Measurements from ENCODE around the gene NUFIP1. TPM values are rescaled to one million over a fixed set of nuclear protein-coding genes. Genes with fewer than 3 reads are reported as not detected.
"Not testable (repeated sequence)": the region's sequence is repeated elsewhere in the genome, so short reads cannot be mapped to it uniquely, and the experiment has no call there.

NUFIP1 gene
- 1 to 10 TPM; 3.7 to 6.6 (median 5.4) TPM for total RNA-seq
- 1 to 10 TPM; 4.7 to 4.9 TPM for polyA plus RNA-seq
- 8.7 reads per million, percentile 33 among the genes with 10 or more reads in this experiment for total RNA-seq

DNA sequence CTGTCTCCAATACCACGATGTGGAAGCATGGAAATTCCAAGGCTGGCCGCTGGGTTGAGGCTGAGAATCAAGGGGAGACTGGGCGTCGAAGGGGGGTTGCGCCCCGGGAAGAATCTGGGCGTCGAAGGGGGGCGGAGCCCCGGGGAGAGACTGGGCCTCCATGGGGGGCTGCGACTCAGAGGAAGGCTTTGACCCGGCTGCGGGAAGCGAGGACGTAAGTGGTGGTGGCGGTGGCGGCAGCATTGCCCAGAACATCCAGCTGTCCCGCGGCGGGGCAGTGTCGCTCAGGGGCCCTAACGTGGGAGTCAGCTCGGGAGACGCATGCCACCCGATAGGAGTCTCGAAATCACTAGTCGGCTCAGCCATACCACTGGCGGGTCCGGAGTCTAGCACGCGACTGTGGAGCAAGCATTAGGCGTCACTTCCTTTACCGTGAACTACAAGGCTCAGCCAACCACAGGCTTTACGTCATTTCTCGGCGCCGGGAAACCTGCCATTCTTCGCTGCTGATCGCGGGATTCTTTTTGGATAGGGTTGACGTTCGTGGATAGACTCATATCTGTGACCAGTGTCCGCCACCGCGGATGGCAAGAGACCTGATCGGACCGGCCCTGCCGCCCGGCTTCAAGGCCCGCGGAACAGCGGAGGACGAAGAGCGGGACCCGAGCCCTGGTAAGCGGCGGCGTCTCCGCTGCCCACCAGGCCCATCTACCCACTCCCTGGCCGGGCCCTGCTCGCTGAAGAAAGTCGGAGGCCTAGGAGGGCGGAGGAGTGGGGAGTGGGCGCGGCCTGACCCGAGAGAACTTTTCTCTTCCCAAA, at the start of gene NUFIP1, which contains the start of gene GPALPP1:
NUFIP1 (minus strand) TSS at position 401 of the 819 bp plus-strand sequence; CDS start at position 366, 35 bp downstream.
GPALPP1 (plus strand) TSS at position 468 of the 819 bp plus-strand sequence; CDS start at position 585, 117 bp downstream.
- Histone ChIP-seq H3K36me3 (ENCODE audit: control insufficient read depth in 2 of 3, insufficient read depth in 3 of 3, low read length in 3 of 3) (peaks cover 0 to 15% (median 0%) of the 10 kb centered on the region in 3 experiments), H3K27ac (ENCODE audit: low read depth, low read length) (peak within 1 kb of the TSS; percentile 95), H3K4me1 (ENCODE audit: control insufficient read depth in 2 of 2, insufficient read depth in 2 of 2, low read length in 2 of 2) (peaks cover 18 to 27% of the 10 kb centered on the region in 2 donors), H3K9me3 (ENCODE audit: control insufficient read depth in 2 of 3, low read length in 3 of 3) (no peaks in the 10 kb centered on the region), H3K4me3 (ENCODE audit: low read length) (peak within 1 kb of the TSS; percentile 94), H3K27me3 (ENCODE audit: control insufficient read depth in 2 of 2, insufficient read depth in 2 of 2, low read length in 2 of 2) (no peaks in the 10 kb centered on the region)
- ChIA-PET POLR2A (no interaction called here), CTCF (no interaction called here)
- Mint-ChIP-seq H3K27ac (peak within 1 kb of the TSS; percentile 91 to 99 (median 98)), H3K27me3 (no peaks in the 10 kb centered on the region), H3K4me3 (peak within 1 kb of the TSS; percentile 96 to 100 (median 98)), H3K4me1 (peaks cover 42 to 81% (median 68%) of the 10 kb centered on the region in 7 donors), H3K9me3 (peaks cover 0 to 3% (median 0%) of the 10 kb centered on the region in 11 donors), H3K36me3 (peaks cover 0 to 14% (median 2%) of the 10 kb centered on the region in 5 donors)
- ATAC-seq: peak; percentile 98
- intact Hi-C loops (cut with micrococcal nuclease): loop anchor here (1.0 to 10.0 kb wide), 14 partner anchors 71 to 1563 kb away; partner anchors contain the start of genes COG3 (in 2 of the 2), GTF2F2 (in 2 of the 2), TPT1 (in 2 of the 2) and ZC3H13 (in 2 of the 2)
- peak; percentile 79 to 94 (median 90) for DNase-seq

DNA sequence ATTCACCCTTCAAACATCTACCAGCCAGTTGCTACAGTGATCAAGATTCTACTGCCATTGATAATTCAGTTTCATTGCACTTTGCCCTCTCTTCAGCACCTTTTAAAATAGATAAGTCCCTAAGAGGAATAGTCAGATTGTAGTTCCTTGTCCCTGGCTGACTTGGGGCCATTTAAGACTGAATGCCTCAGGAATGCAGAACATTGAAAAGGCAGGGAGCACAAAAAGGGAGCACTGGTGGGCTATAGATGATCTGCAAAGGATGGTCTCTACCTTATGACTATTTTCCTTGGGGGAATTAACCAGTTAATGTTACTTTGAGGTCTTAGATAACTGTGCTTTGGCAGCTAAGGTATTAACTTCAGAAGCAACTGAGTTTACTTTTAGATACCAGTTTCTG, 46.9 kb upstream of the NUFIP1 start:
- H3K4me1 ChIP-seq (ENCODE audit: control insufficient read depth in 2 of 2, insufficient read depth in 2 of 2, low read length in 2 of 2): no peaks in the 10 kb centered on the region
- no peak for ATAC-seq
- peaks cover 0 to 5% (median 4%) of the 10 kb centered on the region in 3 experiments for H3K36me3 ChIP-seq (ENCODE audit: control insufficient read depth in 2 of 3, insufficient read depth in 3 of 3, low read length in 3 of 3)
- ChIA-PET POLR2A (no interaction called here), CTCF (no interaction called here)
- Mint-ChIP-seq H3K27ac (no peak overlapping the region), H3K4me3 (no peak overlapping the region), H3K36me3 (peaks cover 0 to 40% (median 19%) of the 10 kb centered on the region in 5 donors), H3K27me3 (no peaks in the 10 kb centered on the region), H3K9me3 (no peaks in the 10 kb centered on the region), H3K4me1 (no peaks in the 10 kb centered on the region)
- H3K27ac ChIP-seq (ENCODE audit: low read depth, low read length): no peak overlapping the region
- no peaks in the 10 kb centered on the region for H3K9me3 ChIP-seq (ENCODE audit: control insufficient read depth in 2 of 3, low read length in 3 of 3)
- intact Hi-C loops (cut with micrococcal nuclease): no loop called here
- H3K4me3 ChIP-seq (ENCODE audit: low read length): no peak overlapping the region
- no peaks in the 10 kb centered on the region for H3K27me3 ChIP-seq (ENCODE audit: control insufficient read depth in 2 of 2, insufficient read depth in 2 of 2, low read length in 2 of 2)
- no peak for DNase-seq

DNA sequence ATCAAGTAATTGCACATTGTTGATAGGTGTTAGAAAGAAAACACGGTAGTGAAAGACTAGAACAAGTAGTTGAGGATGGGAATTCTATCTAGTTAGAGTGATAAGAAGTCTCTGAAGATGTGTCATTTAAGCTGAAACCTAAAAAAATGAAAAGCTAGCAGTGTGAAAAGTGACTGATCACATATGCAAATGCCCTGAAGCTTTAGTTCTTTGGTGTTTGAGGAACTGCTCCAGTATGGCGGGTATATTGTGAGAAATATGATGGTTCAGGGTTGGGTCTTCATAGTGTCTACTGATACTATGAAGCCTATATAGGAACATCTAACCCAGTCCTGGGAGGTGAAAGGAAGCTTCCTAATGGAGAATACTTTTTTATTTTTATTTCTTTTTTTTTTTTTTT, 45.1 kb upstream of the NUFIP1 start:
- Histone ChIP-seq H3K4me1 (ENCODE audit: control insufficient read depth in 2 of 2, insufficient read depth in 2 of 2, low read length in 2 of 2) (no peaks in the 10 kb centered on the region), H3K27ac (ENCODE audit: low read depth, low read length) (no peak overlapping the region), H3K27me3 (ENCODE audit: control insufficient read depth in 2 of 2, insufficient read depth in 2 of 2, low read length in 2 of 2) (no peaks in the 10 kb centered on the region), H3K9me3 (ENCODE audit: control insufficient read depth in 2 of 3, low read length in 3 of 3) (no peaks in the 10 kb centered on the region), H3K4me3 (ENCODE audit: low read length) (no peak overlapping the region), H3K36me3 (ENCODE audit: control insufficient read depth in 2 of 3, insufficient read depth in 3 of 3, low read length in 3 of 3) (peaks cover 0 to 5% (median 4%) of the 10 kb centered on the region in 3 experiments)
- intact Hi-C loops (cut with micrococcal nuclease): no loop called here
- Mint-ChIP-seq H3K27ac (no peak overlapping the region), H3K9me3 (no peaks in the 10 kb centered on the region), H3K4me1 (no peaks in the 10 kb centered on the region), H3K36me3 (peaks cover 0 to 40% (median 19%) of the 10 kb centered on the region in 5 donors), H3K4me3 (no peak overlapping the region), H3K27me3 (no peaks in the 10 kb centered on the region)
- ChIA-PET CTCF (interaction anchor here (1.7 kb wide), 1 partner anchor 13 kb away, joined by 8 read pairs; no protein-coding TSS in a partner anchor), POLR2A (no interaction called here)
- ATAC-seq: no peak
- DNase-seq: no peak

DNA sequence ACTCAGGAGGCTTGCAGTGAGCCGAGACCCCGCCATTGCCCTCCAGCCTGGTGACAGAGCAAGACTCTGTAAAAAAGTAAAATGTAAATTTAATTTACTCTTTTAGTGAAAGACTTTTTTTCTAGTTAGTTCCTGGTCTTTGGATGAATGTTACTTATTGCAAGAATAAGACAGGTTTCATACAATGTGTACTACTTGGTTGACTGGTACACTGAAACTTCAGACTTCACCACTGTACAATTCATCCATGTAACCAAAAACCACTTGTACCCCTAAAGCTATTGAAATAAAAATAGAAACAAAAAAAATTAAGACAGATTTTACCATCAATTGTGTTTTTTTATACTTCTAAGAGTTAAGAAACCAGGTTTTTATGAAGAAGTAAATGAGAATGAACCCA, 35.6 kb upstream of the NUFIP1 start:
- ChIA-PET POLR2A (no interaction called here), CTCF (no interaction called here)
- no peaks in the 10 kb centered on the region for H3K4me1 ChIP-seq (ENCODE audit: control insufficient read depth in 2 of 2, insufficient read depth in 2 of 2, low read length in 2 of 2)
- no peaks in the 10 kb centered on the region for H3K27me3 ChIP-seq (ENCODE audit: control insufficient read depth in 2 of 2, insufficient read depth in 2 of 2, low read length in 2 of 2)
- intact Hi-C loops (cut with micrococcal nuclease): no loop called here
- H3K4me3 ChIP-seq (ENCODE audit: low read length): no peak overlapping the region
- H3K36me3 ChIP-seq (ENCODE audit: control insufficient read depth in 2 of 3, insufficient read depth in 3 of 3, low read length in 3 of 3): peaks cover 0 to 28% (median 5%) of the 10 kb centered on the region in 3 experiments
- H3K9me3 Mint-ChIP-seq: no peaks in the 10 kb centered on the region
- ATAC-seq (no peak), DNase-seq (no peak)
- H3K4me1 Mint-ChIP-seq: no peaks in the 10 kb centered on the region
- H3K4me3 Mint-ChIP-seq: no peak overlapping the region
- H3K27me3 Mint-ChIP-seq: no peaks in the 10 kb centered on the region
- H3K9me3 ChIP-seq (ENCODE audit: control insufficient read depth in 2 of 3, low read length in 3 of 3): no peaks in the 10 kb centered on the region
- no peak overlapping the region for H3K27ac ChIP-seq (ENCODE audit: low read depth, low read length)
- H3K27ac Mint-ChIP-seq: no peak overlapping the region
- H3K36me3 Mint-ChIP-seq: peaks cover 0 to 35% (median 28%) of the 10 kb centered on the region in 5 donors

DNA sequence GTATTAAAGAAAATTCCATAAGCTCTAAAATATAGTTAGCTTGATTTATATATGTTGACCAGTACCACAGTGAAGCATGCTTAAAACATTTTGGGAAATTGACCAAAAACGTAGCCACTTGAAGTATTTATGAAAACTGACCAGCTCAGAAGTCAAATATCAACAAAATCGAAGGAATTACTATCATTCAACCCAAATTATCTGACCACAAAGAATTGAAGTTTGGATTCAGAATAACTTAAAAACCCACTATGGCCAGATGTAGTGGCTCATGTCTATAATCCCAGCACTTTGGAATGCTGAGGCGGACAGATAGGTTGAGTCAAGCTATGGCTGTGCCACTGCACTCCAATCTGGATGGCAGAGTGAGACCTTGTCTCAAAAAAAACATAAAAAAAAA, 32.0 kb upstream of the NUFIP1 start:
- ChIA-PET CTCF (no interaction called here), POLR2A (no interaction called here)
- H3K27ac ChIP-seq (ENCODE audit: low read depth, low read length): no peak overlapping the region
- no peaks in the 10 kb centered on the region for H3K27me3 Mint-ChIP-seq
- no peak for ATAC-seq
- H3K4me1 ChIP-seq (ENCODE audit: control insufficient read depth in 2 of 2, insufficient read depth in 2 of 2, low read length in 2 of 2): no peaks in the 10 kb centered on the region
- peaks cover 0 to 22% (median 5%) of the 10 kb centered on the region in 3 experiments for H3K36me3 ChIP-seq (ENCODE audit: control insufficient read depth in 2 of 3, insufficient read depth in 3 of 3, low read length in 3 of 3)
- H3K9me3 ChIP-seq (ENCODE audit: control insufficient read depth in 2 of 3, low read length in 3 of 3): no peaks in the 10 kb centered on the region
- no peak overlapping the region for H3K27ac Mint-ChIP-seq
- H3K4me1 Mint-ChIP-seq: no peaks in the 10 kb centered on the region
- no peaks in the 10 kb centered on the region for H3K9me3 Mint-ChIP-seq
- no peaks in the 10 kb centered on the region for H3K27me3 ChIP-seq (ENCODE audit: control insufficient read depth in 2 of 2, insufficient read depth in 2 of 2, low read length in 2 of 2)
- no peak overlapping the region for H3K4me3 ChIP-seq (ENCODE audit: low read length)
- H3K36me3 Mint-ChIP-seq: peaks cover 4 to 35% (median 29%) of the 10 kb centered on the region in 5 donors
- no peak overlapping the region for H3K4me3 Mint-ChIP-seq
- intact Hi-C loops (cut with micrococcal nuclease): no loop called here
- no peak for DNase-seq

DNA sequence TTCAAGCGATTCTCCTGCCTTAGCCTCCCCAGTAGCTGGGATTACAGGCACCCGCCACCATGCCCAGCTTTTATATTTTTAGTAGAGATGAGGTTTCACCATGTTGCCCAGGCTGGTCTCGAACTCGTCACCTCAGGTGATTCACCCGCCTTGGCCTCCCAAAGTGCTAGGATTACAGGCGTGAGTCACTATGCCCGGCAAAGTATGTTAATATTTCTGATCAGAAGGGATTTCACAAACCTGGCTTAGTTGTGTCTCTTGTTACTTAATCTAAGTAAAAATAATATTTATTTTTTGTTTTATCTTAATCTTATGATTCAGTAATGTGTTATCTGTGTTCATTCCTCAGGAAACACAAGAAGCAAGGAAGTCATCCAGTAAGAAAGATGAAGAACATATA, 30.7 kb upstream of the NUFIP1 start:
- H3K4me3 Mint-ChIP-seq; H3K9me3 Mint-ChIP-seq; H3K9me3 ChIP-seq (ENCODE audit: control insufficient read depth in 2 of 3, low read length in 3 of 3); POLR2A ChIA-PET; ATAC-seq; H3K27me3 Mint-ChIP-seq; CTCF ChIA-PET; H3K4me3 ChIP-seq (ENCODE audit: low read length); H3K4me1 Mint-ChIP-seq; H3K27ac ChIP-seq (ENCODE audit: low read depth, low read length); H3K27ac Mint-ChIP-seq; DNase-seq; intact Hi-C loops (cut with micrococcal nuclease); H3K27me3 ChIP-seq (ENCODE audit: control insufficient read depth in 2 of 2, insufficient read depth in 2 of 2, low read length in 2 of 2); H3K4me1 ChIP-seq (ENCODE audit: control insufficient read depth in 2 of 2, insufficient read depth in 2 of 2, low read length in 2 of 2): not testable (repeated sequence)
- H3K36me3 Mint-ChIP-seq: peaks cover 7 to 38% (median 33%) of the 10 kb centered on the region in 5 donors
- H3K36me3 ChIP-seq (ENCODE audit: control insufficient read depth in 2 of 3, insufficient read depth in 3 of 3, low read length in 3 of 3): peaks cover 0 to 27% (median 5%) of the 10 kb centered on the region in 3 experiments
